Small intestine (tissue), 16 donors: ENCODE data around the gene PSMA7. TPM values are rescaled to one million over a fixed set of nuclear protein-coding genes. Genes with fewer than 3 reads are reported as not detected.

Source experiments
- DNase-seq, 2 donors: peaks; one replicate each; pipeline versions ENCODE4 v3.0.0 to v3.0.0-alpha.2; 2013
- FAIRE-seq: peaks from 2 replicates; lab custom pipeline; 2012; peaks lifted over from hg19 to GRCh38; lab: Jason Lieb, UNC
- H3K27ac ChIP-seq, 3 donors: one replicate each; pipeline ENCODE4 v1.5.1; 2013; ENCODE audit warnings: low read length in 2 of 3, mild to moderate bottlenecking in 2 of 3, control low read depth in 1 of 3, inconsistent platforms in 1 of 3, low read depth in 1 of 3, moderate library complexity in 1 of 3
- H3K27me3 ChIP-seq, 3 donors: one replicate each; pipeline ENCODE4 v1.6.1; 2013; ENCODE audit warnings: low read length in 3 of 3, inconsistent platforms in 1 of 3; ENCODE audit not compliant: control insufficient read depth in 3 of 3, insufficient read depth in 3 of 3
- H3K36me3 ChIP-seq, 3 donors: one replicate each; pipeline ENCODE4 v1.6.1; 2013; ENCODE audit warnings: low read length in 3 of 3, inconsistent platforms in 1 of 3, low read depth in 1 of 3, mild to moderate bottlenecking in 1 of 3, moderate library complexity in 1 of 3; ENCODE audit not compliant: control insufficient read depth in 3 of 3, insufficient read depth in 2 of 3
- H3K4me1 ChIP-seq, 3 donors: one replicate each; pipeline ENCODE4 v1.6.1; 2013; ENCODE audit warnings: low read length in 2 of 3, inconsistent platforms in 1 of 3, low read depth in 1 of 3, mild to moderate bottlenecking in 1 of 3, moderate library complexity in 1 of 3; ENCODE audit not compliant: control insufficient read depth in 3 of 3, insufficient read depth in 2 of 3
- H3K4me3 ChIP-seq, 3 donors: one replicate each; pipeline ENCODE4 v1.5.1; 2013; ENCODE audit warnings: low read length in 3 of 3, control low read depth in 1 of 3, inconsistent platforms in 1 of 3, low read depth in 1 of 3, mild to moderate bottlenecking in 1 of 3, moderate library complexity in 1 of 3
- H3K9me3 ChIP-seq, 2 donors: one replicate each; pipeline ENCODE4 v1.6.1; 2013; ENCODE audit warnings: low read depth in 1 of 2, low read length in 1 of 2; ENCODE audit not compliant: control insufficient read depth in 2 of 2, insufficient read depth in 1 of 2
- WGBS, 3 donors: extraction: QIAGEN DNeasy Blood & Tissue Kit; methylation state at CpG; one replicate each; pipeline ENCODE4 v1.1.7; 2013; 5-methylcytosine and 5-hydroxymethylcytosine counted together
- long read RNA-seq, 10 donors: transcript quantifications; one replicate each; lab custom pipeline, GENCODE V29; 2026
- polyA plus RNA-seq, 4 donors: library from polyadenylated mRNA; stranded (reverse) in 3 of 4; unstranded in 1 of 4; fragments of 200-250 nt in 3 of 4; fragments of 120-200 nt in 1 of 4; gene quantifications; one replicate each; pipeline versions ENCODE4 v1.2.1 to v1.2.3, GENCODE V29; 2013
- donor health status: healthy with polysubstance abuse.
- donor health status: control.
- donor health status: control.
- donor health status: Bipolar disorder and iron deficiency.
- donor health status: healthy.

PSMA7 gene
- 100 to 1,000 TPM; 136 to 378 (median 310) TPM for polyA plus RNA-seq
- long read RNA-seq, donor 1, transcript PSMA7-206 (4 exons, 548 nt) = minor isoform, 8 of 309 reads
- long read RNA-seq, donor 1, transcript PSMA7-203 (7 exons, 996 nt) = major isoform, 211 of 309 reads
- long read RNA-seq, donor 1, partial matches to known transcripts = 80 of 309 reads
- long read RNA-seq, donor 1, other reads (novel, unspliced or antisense) = 6 of 309 reads
- long read RNA-seq, donor 2, transcript PSMA7-203 (7 exons, 996 nt) = major isoform, 61 of 67 reads
- long read RNA-seq, donor 2, transcript PSMA7-206 (4 exons, 548 nt) = minor isoform, 6 of 67 reads
- long read RNA-seq, donor 2, partial matches to known transcripts = 0 of 67 reads
- long read RNA-seq, donor 2, other reads (novel, unspliced or antisense) = 0 of 67 reads
- long read RNA-seq, donor 3, transcript PSMA7-206 (4 exons, 548 nt) = minor isoform, 8 of 145 reads
- long read RNA-seq, donor 3, transcript PSMA7-203 (7 exons, 996 nt) = major isoform, 116 of 145 reads
- long read RNA-seq, donor 3, partial matches to known transcripts = 19 of 145 reads
- long read RNA-seq, donor 3, other reads (novel, unspliced or antisense) = 0 of 145 reads
- long read RNA-seq, donor 4, partial matches to known transcripts = 0 of 2 reads
- long read RNA-seq, donor 4, other reads (novel, unspliced or antisense) = 0 of 2 reads
- long read RNA-seq, donor 5, transcript PSMA7-206 (4 exons, 548 nt) = minor isoform, 7 of 59 reads
- long read RNA-seq, donor 5, transcript PSMA7-203 (7 exons, 996 nt) = major isoform, 37 of 59 reads
- long read RNA-seq, donor 5, partial matches to known transcripts = 14 of 59 reads
- long read RNA-seq, donor 5, other reads (novel, unspliced or antisense) = 0 of 59 reads
- long read RNA-seq, donor 6, transcript PSMA7-203 (7 exons, 996 nt) = major isoform, 94 of 116 reads
- long read RNA-seq, donor 6, transcript PSMA7-206 (4 exons, 548 nt) = minor isoform, 9 of 116 reads
- long read RNA-seq, donor 6, partial matches to known transcripts = 11 of 116 reads
- long read RNA-seq, donor 6, other reads (novel, unspliced or antisense) = 0 of 116 reads
- long read RNA-seq, donor 7, transcript PSMA7-203 (7 exons, 996 nt) = major isoform, 206 of 267 reads
- long read RNA-seq, donor 7, transcript PSMA7-206 (4 exons, 548 nt) = minor isoform, 12 of 267 reads
- long read RNA-seq, donor 7, partial matches to known transcripts = 46 of 267 reads
- long read RNA-seq, donor 7, other reads (novel, unspliced or antisense) = 0 of 267 reads
- long read RNA-seq, donor 8, transcript PSMA7-203 (7 exons, 996 nt) = major isoform, 22 of 24 reads
- long read RNA-seq, donor 8, partial matches to known transcripts = 0 of 24 reads
- long read RNA-seq, donor 8, other reads (novel, unspliced or antisense) = 0 of 24 reads
- long read RNA-seq, donor 9, transcript PSMA7-203 (7 exons, 996 nt) = major isoform, 32 of 33 reads
- long read RNA-seq, donor 9, partial matches to known transcripts = 0 of 33 reads
- long read RNA-seq, donor 9, other reads (novel, unspliced or antisense) = 0 of 33 reads
- long read RNA-seq, donor 10, transcript PSMA7-203 (7 exons, 996 nt) = major isoform, 136 of 199 reads
- long read RNA-seq, donor 10, transcript PSMA7-206 (4 exons, 548 nt) = minor isoform, 11 of 199 reads
- long read RNA-seq, donor 10, partial matches to known transcripts = 49 of 199 reads
- long read RNA-seq, donor 10, other reads (novel, unspliced or antisense) = 0 of 199 reads

DNA sequence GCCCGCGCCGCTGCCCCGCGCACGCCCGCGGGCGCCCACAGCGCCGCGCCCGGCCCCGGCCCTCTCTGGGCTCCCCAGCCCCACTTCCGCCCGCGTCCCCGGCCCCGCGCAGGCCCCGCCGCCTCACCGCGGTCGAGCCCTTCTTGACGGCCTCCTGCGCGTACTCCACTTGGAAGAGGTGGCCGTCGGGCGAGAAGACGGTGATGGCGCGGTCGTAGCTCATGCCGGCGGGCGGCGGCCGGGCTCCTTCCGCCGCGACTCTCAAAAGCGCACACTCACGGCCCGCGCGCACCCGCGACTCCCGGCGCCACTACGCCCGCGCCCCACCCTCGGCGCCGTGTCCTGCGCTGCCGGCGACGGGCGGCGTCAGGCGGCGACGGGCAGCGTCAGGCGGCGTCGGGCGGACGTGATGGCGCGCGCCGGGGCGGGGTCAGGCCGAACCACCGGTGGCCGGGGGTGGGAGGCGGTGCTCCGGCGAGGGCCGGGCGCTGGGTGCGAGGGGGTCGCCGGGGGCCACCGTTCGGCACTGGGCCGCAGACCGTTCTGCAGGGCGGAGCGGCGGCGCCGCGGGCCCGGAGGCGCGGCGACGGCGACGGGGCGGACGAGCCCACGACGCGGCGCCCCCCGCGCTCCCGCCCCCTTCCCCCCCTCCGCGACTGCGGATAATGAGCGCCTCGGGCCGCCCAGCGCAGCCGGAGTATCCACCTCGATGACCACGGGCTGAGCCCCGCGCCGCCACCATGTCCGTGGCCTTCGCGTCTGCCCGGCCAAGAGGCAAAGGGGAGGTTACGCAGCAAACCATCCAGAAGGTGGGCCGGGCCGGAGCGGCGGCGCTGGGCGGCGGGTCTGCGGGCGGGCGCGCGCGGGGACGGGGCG, at the start of gene PSMA7, which contains the start of gene SS18L1:
Gene PSMA7 (minus strand): TSS at position 314 of the 876 bp plus-strand sequence. CDS start 91 bp downstream, at position 223.
Gene SS18L1 (plus strand): TSS at position 689 of the 876 bp plus-strand sequence. CDS start 52 bp downstream, at position 741.
- Histone ChIP-seq H3K27me3 (no peaks in the 10 kb centered on the region), H3K9me3 (no peaks in the 10 kb centered on the region), H3K36me3 (peaks cover 6 to 41% (median 9%) of the 10 kb centered on the region in 3 donors), H3K4me1 (peaks cover 4 to 17% (median 11%) of the 10 kb centered on the region in 3 donors), H3K4me3 (peak within 1 kb of the TSS; percentile 58 to 98 (median 83)), H3K27ac (peak within 1 kb of the TSS; percentile 85 to 96 (median 94))
- WGBS, 3 donors = 0 to 1% (median 0%) methylated on average over 63 to 148 of the region's 148 CpGs
- no peak for FAIRE-seq
- DNase-seq = peak; percentile 88 to 94

DNA sequence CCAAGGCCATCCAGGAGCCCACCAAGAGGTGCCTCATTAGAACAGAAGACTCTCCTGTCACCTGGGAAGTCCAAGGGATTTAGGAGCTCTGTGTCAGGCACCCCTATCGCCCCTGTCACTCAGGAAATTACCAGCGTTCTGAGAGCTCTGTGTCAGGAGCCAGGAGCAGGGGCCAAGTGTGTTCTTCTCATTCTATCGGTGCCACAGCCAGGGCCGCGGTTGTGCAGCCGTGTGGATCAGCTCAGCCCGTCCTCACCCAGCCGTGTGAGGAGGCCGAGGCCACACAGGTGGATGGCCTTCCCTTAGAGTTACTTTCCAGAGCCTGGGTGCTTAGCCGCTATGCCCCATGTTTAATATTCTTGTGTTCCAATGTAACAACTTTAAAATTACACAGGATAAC, 49.4 kb upstream of the PSMA7 start:
- WGBS, 3 donors = 90 to 91% (median 90%) methylated on average over 10 of the region's 10 CpGs
- no peaks in the 10 kb centered on the region for H3K4me1 ChIP-seq
- H3K36me3 ChIP-seq = peaks cover 6 to 47% (median 11%) of the 10 kb centered on the region in 3 donors
- no peak overlapping the region for H3K4me3 ChIP-seq
- no peak for DNase-seq
- H3K9me3 ChIP-seq = no peaks in the 10 kb centered on the region
- H3K27me3 ChIP-seq = no peaks in the 10 kb centered on the region
- FAIRE-seq = no peak
- no peak overlapping the region for H3K27ac ChIP-seq

DNA sequence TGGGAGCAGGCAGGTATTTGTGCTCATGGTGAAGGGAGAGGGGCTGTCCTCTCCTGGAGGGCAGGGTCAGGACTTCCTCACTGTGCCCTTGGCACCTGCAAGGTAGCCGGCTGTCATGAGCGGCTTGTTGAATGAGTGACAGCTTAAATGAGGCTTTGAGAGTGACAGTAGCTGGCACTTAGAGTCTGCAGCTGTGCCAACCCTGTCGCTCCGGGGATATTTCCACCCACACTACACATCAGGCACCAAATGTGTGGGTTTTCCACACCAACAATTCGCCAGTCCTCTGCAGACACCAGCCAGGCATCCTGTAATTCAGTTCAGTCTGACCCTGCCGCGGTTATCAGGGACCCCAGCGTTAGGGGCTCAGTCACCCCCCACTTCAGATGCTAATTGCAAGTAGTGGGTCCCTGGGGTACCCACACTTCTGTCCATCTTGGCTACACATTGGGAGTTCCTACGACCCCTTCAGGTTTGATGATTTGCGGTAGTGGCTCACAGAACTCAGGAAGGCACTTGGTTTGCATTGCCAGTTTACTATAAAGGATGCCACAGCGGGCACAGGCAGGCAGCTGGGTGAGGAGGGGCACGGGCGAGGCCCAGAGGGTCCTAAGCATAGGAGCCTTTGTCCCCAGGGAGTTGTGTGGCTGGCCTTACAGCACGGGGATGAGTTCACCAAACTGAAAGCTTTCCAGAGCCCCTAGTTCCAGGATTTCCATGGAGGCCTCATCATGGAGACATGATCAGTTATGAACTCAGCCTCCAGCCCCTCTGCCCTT, 48.8 kb upstream of the PSMA7 start:
- H3K27ac ChIP-seq = no peak overlapping the region
- H3K36me3 ChIP-seq = peaks cover 5 to 42% (median 11%) of the 10 kb centered on the region in 3 donors
- no peaks in the 10 kb centered on the region for H3K4me1 ChIP-seq
- H3K9me3 ChIP-seq = no peaks in the 10 kb centered on the region
- no peaks in the 10 kb centered on the region for H3K27me3 ChIP-seq
- 88 to 90% (median 89%) methylated on average over 14 of the region's 14 CpGs for WGBS, 3 donors
- H3K4me3 ChIP-seq = no peak overlapping the region
- DNase-seq = no peak
- FAIRE-seq = no peak

DNA sequence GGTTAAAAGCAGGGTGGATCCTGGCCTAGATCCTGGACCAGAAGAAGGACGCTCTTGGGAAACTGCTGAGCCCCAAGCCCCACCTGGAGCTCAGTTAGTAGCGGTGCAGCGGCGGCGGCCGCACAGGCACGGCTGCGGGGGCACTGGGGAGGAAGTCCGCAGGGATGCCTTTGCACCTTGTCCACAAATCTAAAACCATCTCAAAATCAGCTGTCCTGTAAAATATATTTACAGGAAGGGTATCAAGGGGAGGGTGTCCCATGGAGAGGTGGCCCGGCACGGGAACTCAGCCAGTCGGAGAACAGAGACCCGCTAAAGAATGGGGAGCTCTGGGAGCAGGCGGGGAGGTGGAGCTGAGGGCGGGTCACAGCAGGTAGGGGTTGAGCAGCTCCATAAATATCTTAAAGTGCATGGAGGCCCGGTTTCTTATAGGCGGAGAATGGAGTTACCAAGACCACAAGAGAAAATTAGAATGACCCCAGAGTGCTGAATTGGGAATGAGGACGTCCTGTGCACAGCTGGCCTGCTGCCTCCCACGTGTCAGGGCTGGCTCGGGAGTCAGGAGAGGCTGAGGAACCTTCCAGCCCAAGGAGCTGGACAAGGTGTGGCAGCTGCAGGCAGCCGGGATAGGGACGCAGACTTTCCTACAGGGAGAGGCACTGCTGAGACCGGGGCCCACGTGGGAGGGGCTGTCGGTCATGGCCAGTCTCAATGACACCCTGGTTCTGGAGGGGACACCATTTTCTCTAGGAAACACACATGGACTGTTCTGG, 47.6 kb upstream of the PSMA7 start:
- H3K36me3 ChIP-seq = peaks cover 5 to 37% (median 6%) of the 10 kb centered on the region in 3 donors
- no peaks in the 10 kb centered on the region for H3K9me3 ChIP-seq
- 90 to 93% (median 90%) methylated on average over 25 of the region's 25 CpGs for WGBS, 3 donors
- H3K4me1 ChIP-seq = no peaks in the 10 kb centered on the region
- DNase-seq (no peak), FAIRE-seq (no peak)
- no peak overlapping the region for H3K27ac ChIP-seq
- H3K27me3 ChIP-seq = no peaks in the 10 kb centered on the region
- H3K4me3 ChIP-seq = no peak overlapping the region

DNA sequence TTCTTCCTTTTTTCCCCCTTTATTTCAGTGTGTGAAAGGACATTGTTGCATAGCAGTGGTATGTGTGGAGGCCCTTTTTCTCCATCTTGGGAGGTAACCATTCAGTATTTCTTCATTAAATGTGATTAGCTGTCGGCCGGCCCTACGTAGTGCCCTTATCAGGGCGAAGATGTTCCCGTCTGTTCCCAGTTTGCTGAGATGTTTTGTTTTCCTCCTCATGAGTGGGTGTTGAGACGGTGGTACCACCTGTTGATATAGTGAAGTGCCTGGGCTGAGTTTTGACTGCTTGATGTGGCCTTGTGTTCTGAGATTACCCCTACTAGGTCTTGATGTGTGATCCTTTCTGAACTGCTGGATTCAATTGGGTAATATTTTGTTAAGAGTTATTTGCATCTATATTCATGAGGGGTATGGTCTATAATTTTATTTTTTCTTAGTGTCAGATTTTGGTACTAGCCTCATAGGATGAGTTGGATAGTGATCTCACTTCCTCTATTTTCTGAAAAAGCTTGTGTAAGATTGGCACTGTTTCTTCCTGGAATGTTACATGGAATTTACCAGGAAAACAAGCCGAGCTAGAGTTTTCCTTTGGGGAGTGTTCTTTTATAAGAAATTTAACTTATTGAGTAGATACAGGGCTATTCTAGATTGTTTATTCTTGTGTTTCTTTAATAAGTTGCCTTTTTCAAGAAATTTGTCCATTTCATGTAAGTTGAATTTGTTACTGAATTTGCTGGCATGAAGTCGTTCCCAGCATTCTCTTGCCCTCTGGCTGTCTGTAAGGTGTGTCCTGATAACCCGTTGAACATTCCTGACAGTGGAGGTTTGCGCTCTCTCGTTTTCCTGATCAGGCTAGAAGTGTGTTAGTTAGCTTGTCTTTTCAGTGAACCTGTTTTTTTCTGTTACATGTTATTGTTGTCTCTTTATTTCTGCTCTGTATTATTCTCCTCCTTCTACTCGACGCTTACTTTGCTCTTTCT, 44.0 kb upstream of the PSMA7 start:
- no peak for FAIRE-seq
- DNase-seq = peak; percentile 55 to 75
- Histone ChIP-seq H3K36me3 (peaks cover 3 to 18% (median 3%) of the 10 kb centered on the region in 3 donors), H3K27me3 (no peaks in the 10 kb centered on the region), H3K9me3 (no peaks in the 10 kb centered on the region), H3K27ac (peak overlapping the region in 1 of 3 donors; percentile 9), H3K4me3 (no peak overlapping the region), H3K4me1 (peaks cover 3 to 6% (median 5%) of the 10 kb centered on the region in 3 donors)
- WGBS, 3 donors = 54 to 73% (median 65%) methylated on average over 13 of the region's 13 CpGs
